AG09319 (cell line): ENCODE results near the gene APOA1.

ENCODE experiments used
- DNase-seq: peaks from one replicate; pipeline ENCODE4 v3.0.0-alpha.2; 2010; ENCODE audit warnings: low read depth; ENCODE audit errors: extremely low read depth
- TF ChIP-seq, protein P1 (sequence below): IDR thresholded peaks from 2 replicates; pipeline ENCODE4 v1.5.1; 2011; ENCODE audit warnings: low read depth, mild to moderate bottlenecking, inconsistent platforms, low read length, moderate library complexity

The APOA1 gene

DNA sequence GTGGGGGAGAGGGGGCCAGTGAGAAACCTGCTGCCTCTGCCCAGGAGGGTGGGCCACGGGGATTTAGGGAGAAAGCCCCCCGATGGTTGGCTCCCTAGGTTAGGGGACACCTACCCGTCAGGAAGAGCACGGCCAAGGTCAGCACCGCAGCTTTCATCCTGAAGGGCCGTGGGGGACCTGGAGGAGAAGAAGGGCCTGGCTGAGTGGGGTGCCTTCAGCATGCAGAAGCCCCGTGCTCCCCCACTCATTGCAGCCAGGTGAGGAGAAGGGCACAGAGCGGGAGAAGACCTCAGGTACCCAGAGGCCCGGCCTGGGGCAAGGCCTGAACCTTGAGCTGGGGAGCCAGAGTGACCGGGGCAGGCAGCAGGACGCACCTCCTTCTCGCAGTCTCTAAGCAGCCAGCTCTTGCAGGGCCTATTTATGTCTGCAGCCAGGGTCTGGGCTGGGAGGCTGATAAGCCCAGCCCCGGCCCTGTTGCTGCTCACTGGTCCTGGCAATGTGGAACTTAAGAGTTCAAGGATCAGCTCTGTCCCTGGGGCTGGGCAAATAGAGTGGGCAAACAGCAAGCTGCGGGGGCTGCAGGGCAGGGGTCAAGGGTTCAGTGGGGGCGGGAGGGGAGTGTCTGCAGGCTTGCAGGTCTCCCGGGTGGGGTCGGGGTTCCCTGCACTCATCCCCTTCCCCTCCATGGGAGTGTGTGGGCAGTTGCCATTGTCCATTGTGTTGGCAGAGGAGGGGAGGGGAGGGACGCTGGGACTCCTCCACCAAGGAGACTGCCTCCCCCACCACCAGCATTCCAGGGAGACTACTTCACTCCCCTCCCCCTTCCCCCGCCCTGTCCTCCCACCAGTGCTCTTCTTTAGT is at the start of gene APOA1:
APOA1 (minus strand) TSS at position 392 of the 861 bp plus-strand sequence; CDS start at position 157, 235 bp downstream.
- TF ChIP-seq, protein P1, sequence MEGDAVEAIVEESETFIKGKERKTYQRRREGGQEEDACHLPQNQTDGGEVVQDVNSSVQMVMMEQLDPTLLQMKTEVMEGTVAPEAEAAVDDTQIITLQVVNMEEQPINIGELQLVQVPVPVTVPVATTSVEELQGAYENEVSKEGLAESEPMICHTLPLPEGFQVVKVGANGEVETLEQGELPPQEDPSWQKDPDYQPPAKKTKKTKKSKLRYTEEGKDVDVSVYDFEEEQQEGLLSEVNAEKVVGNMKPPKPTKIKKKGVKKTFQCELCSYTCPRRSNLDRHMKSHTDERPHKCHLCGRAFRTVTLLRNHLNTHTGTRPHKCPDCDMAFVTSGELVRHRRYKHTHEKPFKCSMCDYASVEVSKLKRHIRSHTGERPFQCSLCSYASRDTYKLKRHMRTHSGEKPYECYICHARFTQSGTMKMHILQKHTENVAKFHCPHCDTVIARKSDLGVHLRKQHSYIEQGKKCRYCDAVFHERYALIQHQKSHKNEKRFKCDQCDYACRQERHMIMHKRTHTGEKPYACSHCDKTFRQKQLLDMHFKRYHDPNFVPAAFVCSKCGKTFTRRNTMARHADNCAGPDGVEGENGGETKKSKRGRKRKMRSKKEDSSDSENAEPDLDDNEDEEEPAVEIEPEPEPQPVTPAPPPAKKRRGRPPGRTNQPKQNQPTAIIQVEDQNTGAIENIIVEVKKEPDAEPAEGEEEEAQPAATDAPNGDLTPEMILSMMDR: no peak
- DNase-seq: no peak

DNA sequence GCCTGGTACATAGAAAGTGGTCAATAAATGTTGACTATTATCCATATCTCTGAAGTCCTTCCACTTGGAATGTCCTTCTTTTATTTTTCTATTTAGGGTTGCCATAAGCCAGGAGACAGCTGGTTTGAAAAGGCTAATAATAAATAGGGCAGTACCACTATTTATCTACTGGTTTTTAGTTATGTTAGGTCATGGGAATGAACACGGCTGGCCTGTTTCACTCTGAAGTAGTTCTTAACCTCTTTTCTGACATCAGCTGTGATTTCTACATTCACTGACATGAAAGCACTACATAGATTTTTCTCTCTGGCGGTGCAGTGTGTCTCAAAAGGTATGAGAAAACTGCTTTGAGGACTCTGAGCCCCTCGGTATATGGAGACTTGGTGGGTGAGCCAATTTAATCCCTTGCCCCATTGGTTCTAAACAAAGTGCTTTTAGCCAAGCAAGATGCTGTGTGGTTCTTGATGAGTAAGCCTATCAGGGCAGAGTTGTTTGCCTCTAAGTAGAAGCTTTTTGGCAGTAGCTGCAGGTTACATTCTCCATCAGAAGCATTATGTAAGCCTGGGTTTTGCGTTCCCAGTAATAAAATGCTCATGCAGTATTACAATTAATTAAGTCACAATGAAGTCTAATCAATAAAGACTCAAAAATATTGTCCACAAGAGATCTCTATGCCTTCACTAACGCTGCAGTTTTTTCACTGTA is 48.7 kb upstream of the APOA1 start:
- DNase-seq: no peak
- TF ChIP-seq, protein P1: no peak

DNA sequence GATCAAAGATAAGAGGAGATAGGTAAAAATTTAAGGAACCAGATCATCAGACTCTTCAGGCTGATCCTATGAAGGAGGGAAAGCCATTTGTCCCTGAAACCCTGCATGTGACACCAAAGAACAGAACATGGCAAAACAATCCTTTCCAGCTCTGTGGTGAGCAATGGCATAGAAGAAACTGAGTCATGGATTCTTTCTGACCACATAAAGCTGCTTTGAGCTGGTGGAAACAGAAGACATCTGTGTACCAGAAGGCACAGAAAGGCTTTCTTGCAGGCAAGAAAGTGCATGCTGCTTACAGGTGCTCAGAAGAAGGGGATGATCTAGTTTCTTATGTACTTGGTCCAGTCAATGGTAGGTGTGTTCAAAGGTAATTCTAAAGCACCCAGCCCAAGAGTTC is 45.0 kb upstream of the APOA1 start:
- TF ChIP-seq, protein P1: no peak
- peak; percentile 44 for DNase-seq

DNA sequence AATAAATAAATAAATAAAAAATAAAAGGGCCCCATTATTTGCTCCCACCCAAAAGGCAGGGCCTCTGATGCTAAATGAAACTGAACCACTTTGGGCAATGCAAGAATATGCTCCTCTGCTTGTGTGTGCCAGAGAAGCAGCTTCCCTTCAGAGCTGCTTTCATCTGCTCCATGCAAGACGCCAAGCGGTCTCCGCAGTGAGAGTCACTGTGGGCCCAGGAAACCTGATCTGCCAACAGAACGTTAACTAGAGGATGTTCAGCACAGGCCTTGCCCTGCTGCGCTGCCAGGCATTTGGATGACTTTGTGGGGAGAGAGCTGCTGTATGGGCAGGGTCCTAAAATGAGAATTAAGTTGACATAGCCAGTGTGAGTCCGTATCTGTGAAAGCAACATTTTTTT is 43.7 kb upstream of the APOA1 start:
- DNase-seq: no peak
- TF ChIP-seq, protein P1: no peak

DNA sequence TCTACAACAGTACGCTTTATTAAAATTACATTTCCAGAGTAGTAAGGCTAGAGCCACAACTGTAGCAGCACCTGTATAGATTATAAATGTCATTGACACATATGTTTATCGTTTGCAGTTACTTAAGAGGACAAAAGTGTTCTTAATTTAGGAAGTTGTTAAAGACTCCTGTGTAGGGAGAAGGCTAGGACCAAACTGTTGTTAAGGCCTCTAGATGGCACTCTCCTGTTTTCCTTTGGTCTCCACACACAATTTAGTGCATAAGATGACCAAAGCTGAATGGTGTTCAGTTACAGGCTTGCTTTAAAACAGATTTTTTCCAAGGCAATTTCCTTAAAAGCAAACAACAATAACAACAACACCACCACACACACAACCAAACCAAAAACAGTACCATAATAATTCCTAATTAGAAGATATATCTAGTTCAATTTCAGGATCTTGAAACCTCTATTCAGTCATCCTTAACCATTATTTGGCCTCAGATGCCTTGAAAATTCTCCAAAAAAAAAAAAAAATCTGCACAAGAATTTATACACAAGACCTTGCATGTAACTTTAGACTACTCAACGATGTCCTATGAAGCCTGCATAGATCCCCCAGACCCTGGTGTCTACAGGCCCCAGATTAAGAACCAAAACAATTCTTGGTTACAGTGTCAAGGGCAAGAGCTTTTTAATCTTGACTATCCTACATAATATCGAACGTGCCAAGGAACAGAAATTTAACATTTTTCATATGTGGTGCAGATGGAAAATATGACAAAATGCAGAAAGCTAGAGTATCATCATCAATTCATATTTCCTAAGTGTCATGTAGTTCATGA is 42.6 kb upstream of the APOA1 start:
- peak; percentile 70 for DNase-seq
- TF ChIP-seq, protein P1: peak; percentile 80

DNA sequence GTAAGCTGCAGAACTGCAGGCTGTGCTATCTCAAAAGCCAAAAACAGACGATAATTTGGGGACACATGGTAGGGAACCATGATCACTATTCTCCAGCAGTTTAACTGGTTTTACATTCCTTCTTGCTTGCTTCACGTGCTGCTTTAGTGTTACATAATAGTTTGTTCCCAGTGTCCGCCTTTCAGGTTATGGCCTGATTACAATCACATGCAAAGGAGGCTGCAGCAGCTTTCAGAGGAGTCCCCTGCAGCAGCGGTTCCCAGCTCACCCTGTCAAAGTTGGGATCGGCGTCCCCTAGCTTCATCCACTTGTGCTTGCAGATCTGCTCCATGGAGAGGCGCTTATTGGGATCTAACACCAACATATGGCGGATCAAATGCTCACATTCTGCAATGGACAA is 39.2 kb upstream of the APOA1 start:
- TF ChIP-seq, protein P1: no peak
- DNase-seq: no peak
